NCI-H526 treated with DMSO at 0.1 percent for 48 hours (cell line): ENCODE results near the gene CT47C1.

Experiments used
- DNase-seq: peaks from one replicate; lab custom pipeline; 2025; lab: John Stamatoyannopoulos, UW

CT47C1 gene

GRCh38 chrX:119073911-119074310 is 1.1 kb downstream of the CT47C1 start:
- DNase-seq: no peak

GRCh38 chrX:119075270-119076025 is 2.7 kb downstream of the CT47C1 start:
- DNase-seq: no peak

- no peak for DNase-seq
These were observed 9.5 kb downstream of the CT47C1 start for GRCh38 chrX:119082278-119082677.

- no peak for DNase-seq
These were observed 12.0 kb downstream of the CT47C1 start for GRCh38 chrX:119084766-119085165.

GRCh38 chrX:119087121-119087520 is 14.3 kb downstream of the CT47C1 start:
- no peak for DNase-seq

- no peak for DNase-seq
These were observed 16.8 kb downstream of the CT47C1 start for GRCh38 chrX:119089619-119090018.

- peak; percentile 25 for DNase-seq
These were observed 17.8 kb downstream of the CT47C1 start for GRCh38 chrX:119090627-119091026.

- DNase-seq: no peak
These were observed 21.4 kb downstream of the CT47C1 start for GRCh38 chrX:119093991-119094735.

- no peak for DNase-seq
These were observed 22.0 kb downstream of the CT47C1 start for GRCh38 chrX:119094819-119095218.

GRCh38 chrX:119095936-119096335 is 23.1 kb downstream of the CT47C1 start:
- no peak for DNase-seq

- no peak for DNase-seq
These were observed 28.4 kb downstream of the CT47C1 start for GRCh38 chrX:119101168-119101567.

- DNase-seq: no peak
These were observed 33.0 kb downstream of the CT47C1 start for GRCh38 chrX:119105826-119106225.

GRCh38 chrX:119107206-119107605 is 34.4 kb downstream of the CT47C1 start:
- no peak for DNase-seq

- peak; percentile 56 for DNase-seq
These were observed 46.1 kb downstream of the CT47C1 start for GRCh38 chrX:119118780-119119395.

- no peak for DNase-seq
These were observed 48.5 kb downstream of the CT47C1 start for GRCh38 chrX:119121341-119121740.
